Brain microvascular endothelial cell (primary cell): ENCODE measurements around the gene C21orf58.

Source experiments
- DNase-seq: peaks from one replicate; pipeline ENCODE4 v3.0.0-alpha.2; 2020
- H3K27ac ChIP-seq: fragments of 250-450 bp; sonication (Bioruptor Pico); 2 replicates; pipeline ENCODE4 v1.5.1; 2020; ENCODE audit warnings: mild to moderate bottlenecking, moderate library complexity
- H3K27me3 ChIP-seq: fragments of 250-450 bp; sonication (Bioruptor Pico); replicated peaks from 2 replicates; pipeline ENCODE4 v1.5.1; 2020; ENCODE audit warnings: mild to moderate bottlenecking
- H3K36me3 ChIP-seq: fragments of 250-450 bp; sonication (Bioruptor Pico); replicated peaks from 2 replicates; pipeline ENCODE4 v1.5.1; 2020; ENCODE audit warnings: mild to moderate bottlenecking
- H3K4me3 ChIP-seq: 2 replicates; pipeline ENCODE4 v1.5.1; 2011; ENCODE audit warnings: low read depth, mild to moderate bottlenecking, control low read depth, low read length, moderate library complexity
- in situ Hi-C: cut with HindIII; loops from 2 replicates; pipeline ENCODE4 v1.10.0; 2017; ENCODE audit warnings: low sequenced_read_pairs, low pct_ligation_motif_present
- TF ChIP-seq, protein P1 (sequence below): IDR thresholded peaks from 2 replicates; pipeline ENCODE4 v1.5.1; 2011; ENCODE audit warnings: low read depth, mild to moderate bottlenecking, moderate library complexity, low read length, control low read depth, inconsistent platforms; ENCODE audit errors: missing control alignments

The C21orf58 gene

DNA sequence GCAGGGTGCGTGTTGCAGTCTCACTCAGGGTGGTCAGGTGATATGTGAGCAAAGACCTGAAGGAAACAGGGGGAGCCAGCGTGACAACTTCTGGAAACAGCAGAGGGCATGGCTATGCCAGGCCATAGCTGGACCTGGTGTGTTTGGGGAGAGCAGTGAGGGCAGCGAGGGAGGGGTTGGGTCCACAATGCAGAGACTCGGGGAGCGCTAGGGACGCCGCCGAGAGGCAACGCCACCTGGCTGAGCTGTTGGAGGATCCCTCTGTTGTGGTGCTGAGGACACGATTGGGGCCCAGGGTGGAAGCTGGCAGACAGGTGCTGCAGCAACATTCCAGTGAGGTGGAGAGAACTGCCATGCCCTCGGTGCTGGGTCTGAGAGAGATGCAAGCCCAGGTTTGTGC lies 68.5 kb downstream of the C21orf58 start:
- Histone ChIP-seq H3K4me3 (no peak overlapping the region), H3K27ac (no peak overlapping the region), H3K27me3 (no peaks in the 10 kb centered on the region), H3K36me3 (peaks cover 85% of the 10 kb centered on the region)
- DNase-seq: no peak
- TF ChIP-seq, protein P1, sequence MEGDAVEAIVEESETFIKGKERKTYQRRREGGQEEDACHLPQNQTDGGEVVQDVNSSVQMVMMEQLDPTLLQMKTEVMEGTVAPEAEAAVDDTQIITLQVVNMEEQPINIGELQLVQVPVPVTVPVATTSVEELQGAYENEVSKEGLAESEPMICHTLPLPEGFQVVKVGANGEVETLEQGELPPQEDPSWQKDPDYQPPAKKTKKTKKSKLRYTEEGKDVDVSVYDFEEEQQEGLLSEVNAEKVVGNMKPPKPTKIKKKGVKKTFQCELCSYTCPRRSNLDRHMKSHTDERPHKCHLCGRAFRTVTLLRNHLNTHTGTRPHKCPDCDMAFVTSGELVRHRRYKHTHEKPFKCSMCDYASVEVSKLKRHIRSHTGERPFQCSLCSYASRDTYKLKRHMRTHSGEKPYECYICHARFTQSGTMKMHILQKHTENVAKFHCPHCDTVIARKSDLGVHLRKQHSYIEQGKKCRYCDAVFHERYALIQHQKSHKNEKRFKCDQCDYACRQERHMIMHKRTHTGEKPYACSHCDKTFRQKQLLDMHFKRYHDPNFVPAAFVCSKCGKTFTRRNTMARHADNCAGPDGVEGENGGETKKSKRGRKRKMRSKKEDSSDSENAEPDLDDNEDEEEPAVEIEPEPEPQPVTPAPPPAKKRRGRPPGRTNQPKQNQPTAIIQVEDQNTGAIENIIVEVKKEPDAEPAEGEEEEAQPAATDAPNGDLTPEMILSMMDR: no peak
- in situ Hi-C loops: no loop called here

DNA sequence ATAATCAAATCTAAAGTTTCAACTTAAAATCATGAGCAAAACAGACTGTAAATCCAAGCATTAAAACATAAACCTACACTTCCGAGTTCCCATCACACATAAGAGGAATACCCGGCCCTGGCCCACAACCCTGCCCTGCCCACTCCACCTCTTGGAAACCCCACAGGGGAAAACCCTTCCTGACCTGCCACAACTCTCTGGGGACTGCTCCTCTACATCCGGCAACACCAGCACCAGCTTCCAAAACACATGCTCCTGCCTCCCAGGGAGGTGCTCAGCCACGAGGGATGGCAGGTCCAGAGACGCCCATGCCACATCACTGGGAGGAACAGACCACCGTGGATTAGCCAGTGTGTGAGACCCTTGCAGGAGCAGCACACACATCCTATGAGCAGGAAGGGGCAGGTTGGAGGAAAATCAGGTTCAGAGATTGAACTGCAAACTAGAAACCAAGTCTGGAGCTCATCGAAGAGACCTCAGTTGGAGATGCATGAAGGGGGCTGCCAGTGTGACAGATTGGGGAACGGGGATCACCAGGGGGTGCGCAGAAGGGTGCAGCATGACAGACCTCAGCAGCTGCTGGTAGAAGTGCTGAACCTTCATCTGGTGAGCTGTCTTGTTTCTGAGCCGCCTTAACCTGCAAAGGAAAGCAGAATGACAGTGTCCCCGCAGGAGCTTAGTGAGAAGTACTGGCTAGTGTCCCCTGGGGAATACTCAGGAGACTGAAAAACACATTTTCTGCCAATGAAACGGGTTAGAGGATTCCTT lies 69.3 kb downstream of the C21orf58 start:
- Histone ChIP-seq H3K27me3 (no peaks in the 10 kb centered on the region), H3K36me3 (peaks cover 80% of the 10 kb centered on the region), H3K4me3 (no peak overlapping the region), H3K27ac (no peak overlapping the region)
- TF ChIP-seq, protein P1: no peak
- in situ Hi-C loops: no loop called here
- no peak for DNase-seq

DNA sequence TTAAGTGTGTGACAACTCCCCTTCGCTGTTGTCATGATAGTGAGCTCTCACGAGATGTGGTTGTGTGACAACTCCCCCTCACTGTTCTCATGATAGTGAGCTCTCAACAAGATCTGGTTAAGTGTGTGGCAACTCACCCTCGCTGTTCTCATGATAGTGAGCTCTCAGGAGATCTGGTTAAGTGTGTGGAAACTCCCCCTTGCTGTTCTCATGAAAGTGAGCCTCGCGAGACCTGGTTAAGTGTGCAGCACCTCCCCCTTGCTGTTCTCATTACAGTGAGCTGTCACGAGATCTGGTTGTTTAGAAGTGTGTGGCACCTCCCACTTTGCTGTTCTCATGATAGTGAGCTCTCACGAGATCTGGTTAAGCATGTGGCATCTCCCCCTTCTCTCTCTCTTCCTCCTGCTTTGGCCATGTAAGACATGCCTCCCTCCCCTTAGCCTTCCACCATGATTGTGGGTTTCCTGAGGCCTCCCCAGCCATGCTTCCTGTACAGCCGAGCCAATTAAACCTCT lies 70.0 kb downstream of the C21orf58 start:
- Histone ChIP-seq H3K36me3 (peaks cover 75% of the 10 kb centered on the region), H3K27me3 (no peaks in the 10 kb centered on the region), H3K27ac (no peak overlapping the region), H3K4me3 (no peak overlapping the region)
- TF ChIP-seq, protein P1: no peak
- in situ Hi-C loops: no loop called here
- no peak for DNase-seq

DNA sequence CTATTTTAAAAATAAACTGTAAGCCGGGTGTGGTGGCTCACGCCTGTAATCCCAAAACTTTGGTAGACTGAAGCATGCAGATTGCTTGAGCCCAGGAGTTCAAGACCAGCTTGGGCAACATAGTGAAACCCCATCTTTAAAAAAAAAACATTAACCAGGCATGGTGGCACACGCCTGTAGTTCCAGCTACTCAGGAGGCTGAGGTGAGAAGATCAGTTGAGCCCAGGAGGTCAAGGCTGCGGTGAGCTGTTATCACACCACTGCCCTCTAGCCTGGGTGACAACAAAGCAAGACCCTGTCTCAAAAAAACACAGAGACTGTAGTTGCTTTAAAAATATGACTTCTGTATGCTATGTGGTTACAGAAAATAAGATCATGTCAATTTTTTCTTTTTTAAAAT lies 70.8 kb downstream of the C21orf58 start:
- no peak for DNase-seq
- H3K27me3 ChIP-seq: no peaks in the 10 kb centered on the region
- TF ChIP-seq, protein P1: no peak
- peaks cover 67% of the 10 kb centered on the region for H3K36me3 ChIP-seq
- in situ Hi-C loops: no loop called here
- H3K4me3 ChIP-seq: no peak overlapping the region
- H3K27ac ChIP-seq: no peak overlapping the region
